ENCODE data around the gene OR52E5. TPM values are rescaled to one million over a fixed set of nuclear protein-coding genes. Genes with fewer than 3 reads are reported as not detected.

OR52E5 gene
- polyA plus RNA-seq, 2 donors = not detected

Other genes with a start within 250 kb of the OR52E5 start
- 1 to 10 TPM; 5.8 to 6.7 TPM for gene TRIM5, start 208.1 kb upstream of the OR52E5 start, polyA plus RNA-seq
- 10 to 100 TPM; 13.4 to 18.3 TPM for gene TRIM22, start 203.4 kb upstream of the OR52E5 start, polyA plus RNA-seq
- not detected for gene OR56B1, start 156.8 kb upstream of the OR52E5 start, polyA plus RNA-seq
- gene OR52N4, start 139.0 kb upstream of the OR52E5 start, polyA plus RNA-seq = under 1 TPM in 1 of 2 donors, not detected in 1; 0.04 TPM
- not detected for gene OR52N5, start 109.9 kb upstream of the OR52E5 start, polyA plus RNA-seq
- gene OR52N1, start 101.9 kb upstream of the OR52E5 start, polyA plus RNA-seq = not detected
- gene OR52N2, start 84.3 kb upstream of the OR52E5 start, polyA plus RNA-seq = not detected
- gene OR52E6, start 51.3 kb upstream of the OR52E5 start, polyA plus RNA-seq = not detected
- not detected for gene OR52E8, start 35.5 kb upstream of the OR52E5 start, polyA plus RNA-seq
- not detected for gene OR52E4, start 12.6 kb upstream of the OR52E5 start, polyA plus RNA-seq
- gene OR56A3, start 49.0 kb downstream of the OR52E5 start, polyA plus RNA-seq = not detected
- gene OR56A5, start 75.3 kb downstream of the OR52E5 start, polyA plus RNA-seq = not detected
- gene OR52L1, start 93.8 kb downstream of the OR52E5 start, polyA plus RNA-seq = not detected
- gene OR56A4, start 113.7 kb downstream of the OR52E5 start, polyA plus RNA-seq = not detected
- gene OR56A1, start 137.6 kb downstream of the OR52E5 start, polyA plus RNA-seq = not detected
- not detected for gene OR56B4, start 214.5 kb downstream of the OR52E5 start, polyA plus RNA-seq